Transverse colon (tissue), 4 donors: ENCODE results near the gene LRP1B.

Source experiments
- EP300 ChIP-seq: sonication (generic); formaldehyde crosslinking; IDR thresholded peaks from one replicate; pipeline ENCODE4 v1.6.1; 2017; ENCODE audit warnings: antibody characterized with exemption, low read depth
- POLR2A ChIP-seq: fragments of 450-650 bp; IDR thresholded peaks from one replicate; pipeline ENCODE4 v1.6.1; 2016; ENCODE audit warnings: antibody characterized with exemption, mild to moderate bottlenecking, moderate library complexity
- POLR2AphosphoS5 ChIP-seq, 3 donors: sonication (generic); formaldehyde crosslinking; IDR thresholded peaks; one replicate each; pipeline ENCODE4 v1.6.1; 2016; ENCODE audit warnings: antibody characterized with exemption in 3 of 3
- TF ChIP-seq, protein P1 (sequence below), 5 experiments: fragments of 200-600 bp in 3 of 5; fragments of 450-650 bp in 2 of 5; sonication (generic) in 3 of 5; IDR thresholded peaks; 1 replicate in 2 of 5; 2 replicates in 3 of 5; pipeline ENCODE4 v1.5.1; 2016 to 2017; ENCODE audit warnings: antibody characterized with exemption in 5 of 5, inconsistent platforms in 3 of 5, mild to moderate bottlenecking in 2 of 5, moderate library complexity in 1 of 5

DNA sequence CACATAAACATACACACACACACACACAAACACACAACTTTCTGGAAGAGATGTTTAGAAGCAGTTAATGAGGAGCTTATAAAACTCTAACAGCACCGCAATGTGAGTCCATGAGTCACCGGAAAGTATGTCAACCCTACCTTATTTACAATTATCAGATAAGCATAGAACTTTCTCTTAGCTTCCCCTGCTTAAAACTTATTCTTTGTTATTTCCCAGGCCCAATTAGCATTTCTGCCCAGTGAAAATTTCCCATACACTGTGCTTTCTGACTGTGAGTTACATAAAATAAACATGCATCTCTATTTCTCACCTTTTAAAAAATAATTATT lies 737.6 kb downstream of the LRP1B start:
- TF ChIP-seq, protein P1, sequence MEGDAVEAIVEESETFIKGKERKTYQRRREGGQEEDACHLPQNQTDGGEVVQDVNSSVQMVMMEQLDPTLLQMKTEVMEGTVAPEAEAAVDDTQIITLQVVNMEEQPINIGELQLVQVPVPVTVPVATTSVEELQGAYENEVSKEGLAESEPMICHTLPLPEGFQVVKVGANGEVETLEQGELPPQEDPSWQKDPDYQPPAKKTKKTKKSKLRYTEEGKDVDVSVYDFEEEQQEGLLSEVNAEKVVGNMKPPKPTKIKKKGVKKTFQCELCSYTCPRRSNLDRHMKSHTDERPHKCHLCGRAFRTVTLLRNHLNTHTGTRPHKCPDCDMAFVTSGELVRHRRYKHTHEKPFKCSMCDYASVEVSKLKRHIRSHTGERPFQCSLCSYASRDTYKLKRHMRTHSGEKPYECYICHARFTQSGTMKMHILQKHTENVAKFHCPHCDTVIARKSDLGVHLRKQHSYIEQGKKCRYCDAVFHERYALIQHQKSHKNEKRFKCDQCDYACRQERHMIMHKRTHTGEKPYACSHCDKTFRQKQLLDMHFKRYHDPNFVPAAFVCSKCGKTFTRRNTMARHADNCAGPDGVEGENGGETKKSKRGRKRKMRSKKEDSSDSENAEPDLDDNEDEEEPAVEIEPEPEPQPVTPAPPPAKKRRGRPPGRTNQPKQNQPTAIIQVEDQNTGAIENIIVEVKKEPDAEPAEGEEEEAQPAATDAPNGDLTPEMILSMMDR (IDR thresholded peaks at IDR 0.05) = no peak
- TF ChIP-seq EP300 = no peak
- TF ChIP-seq POLR2A = no peak
- no peak for TF ChIP-seq POLR2AphosphoS5 (IDR thresholded peaks at IDR 0.05)
